ENCODE measurements around the gene CISD3.

CISD3 gene, protein sequence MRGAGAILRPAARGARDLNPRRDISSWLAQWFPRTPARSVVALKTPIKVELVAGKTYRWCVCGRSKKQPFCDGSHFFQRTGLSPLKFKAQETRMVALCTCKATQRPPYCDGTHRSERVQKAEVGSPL

DNA sequence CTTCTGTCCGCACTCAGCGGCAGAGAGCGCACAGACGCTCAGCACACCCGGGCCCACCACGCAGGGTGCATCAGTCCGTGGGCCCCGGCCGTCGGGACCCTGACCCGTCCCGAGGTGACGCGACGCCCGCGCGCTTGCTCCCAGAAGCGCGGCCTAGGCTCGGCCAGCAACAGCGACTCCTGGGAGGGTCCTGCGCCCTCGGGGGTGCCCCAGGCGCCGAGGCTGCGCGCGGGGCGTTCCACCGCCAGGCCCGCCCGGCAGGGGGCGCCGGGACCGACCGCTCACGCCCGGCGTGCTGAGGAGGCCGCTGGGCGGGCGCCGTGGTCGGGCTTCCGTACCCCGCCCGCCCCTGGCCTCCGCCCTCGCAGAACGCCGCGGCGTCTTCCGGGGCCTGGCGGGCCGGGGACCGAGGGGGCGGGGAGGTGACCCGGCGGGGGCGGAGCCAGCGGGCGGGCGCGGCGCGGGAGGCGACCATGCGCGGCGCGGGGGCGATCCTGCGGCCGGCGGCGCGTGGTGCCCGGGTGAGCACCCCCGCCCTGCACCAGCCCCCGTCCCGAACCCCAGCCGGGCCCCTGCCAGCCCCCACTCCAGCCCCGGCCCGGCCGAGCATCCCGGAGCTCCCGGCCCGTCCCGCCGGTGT, at the start of gene CISD3:
Gene CISD3, plus strand, starts transcription at position 456 of the 640 bp plus-strand sequence. Its CDS starts 18 bp downstream, at position 474.
- peak; percentile 66 for DNase-seq

DNA sequence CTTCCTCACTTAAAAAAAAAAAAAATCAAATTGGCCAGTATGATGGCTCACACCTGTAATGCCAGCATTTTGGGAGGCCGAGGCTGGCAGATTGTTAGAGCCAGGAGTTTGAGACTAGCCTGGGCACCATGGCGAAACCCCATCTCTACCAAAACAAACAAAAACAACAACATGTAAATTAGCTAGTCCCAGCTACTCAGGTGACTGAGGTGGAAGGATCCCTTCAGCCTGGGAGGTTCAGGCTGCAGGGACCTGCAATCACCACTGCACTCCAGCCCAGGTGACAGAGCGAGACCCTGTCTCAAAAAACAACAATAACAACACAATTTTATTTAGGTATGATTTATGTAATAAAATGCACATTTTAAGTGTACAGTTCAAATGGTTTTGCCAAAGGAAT, 49.0 kb upstream of the CISD3 start:
- no peak for DNase-seq

DNA sequence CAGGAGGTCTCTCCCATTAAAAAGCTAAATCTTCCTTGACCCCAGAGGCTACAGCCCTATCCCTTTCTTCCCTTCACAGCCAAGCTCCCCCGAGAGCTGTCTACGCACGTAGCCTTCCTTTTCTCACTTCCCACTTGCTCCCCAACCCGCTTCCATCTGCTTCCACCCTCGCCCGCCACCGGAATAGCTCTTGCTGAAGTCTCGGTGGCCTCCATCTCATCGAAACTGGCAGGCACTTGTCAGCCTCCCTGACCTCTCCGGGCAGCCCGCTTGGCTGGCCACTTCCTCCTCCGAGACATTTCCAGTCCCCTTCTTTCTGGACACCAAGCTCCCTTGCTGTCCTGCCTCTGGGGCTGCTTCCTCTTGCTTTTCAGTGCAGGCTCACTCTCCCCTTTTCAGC, 44.6 kb upstream of the CISD3 start:
- DNase-seq = no peak

DNA sequence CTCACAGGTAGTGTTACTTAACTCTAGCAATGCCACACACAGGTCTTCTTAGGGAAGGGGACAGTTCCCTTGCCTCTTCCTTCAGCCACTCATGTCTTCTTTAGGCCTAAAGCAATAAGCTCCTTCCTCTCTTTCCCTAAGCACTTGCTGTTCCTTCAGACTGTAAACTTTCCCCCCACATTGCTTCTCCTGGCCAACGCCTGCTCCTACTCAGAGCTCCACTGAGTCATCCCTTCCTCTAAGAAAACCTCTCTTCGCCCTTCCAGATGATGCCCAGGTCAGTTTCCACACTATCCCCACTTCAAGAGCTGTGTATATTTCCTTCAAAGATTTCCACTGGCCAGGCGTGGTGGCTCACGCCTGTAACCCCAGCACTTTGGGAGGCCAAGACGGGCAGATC, 42.9 kb upstream of the CISD3 start:
- DNase-seq = no peak

DNA sequence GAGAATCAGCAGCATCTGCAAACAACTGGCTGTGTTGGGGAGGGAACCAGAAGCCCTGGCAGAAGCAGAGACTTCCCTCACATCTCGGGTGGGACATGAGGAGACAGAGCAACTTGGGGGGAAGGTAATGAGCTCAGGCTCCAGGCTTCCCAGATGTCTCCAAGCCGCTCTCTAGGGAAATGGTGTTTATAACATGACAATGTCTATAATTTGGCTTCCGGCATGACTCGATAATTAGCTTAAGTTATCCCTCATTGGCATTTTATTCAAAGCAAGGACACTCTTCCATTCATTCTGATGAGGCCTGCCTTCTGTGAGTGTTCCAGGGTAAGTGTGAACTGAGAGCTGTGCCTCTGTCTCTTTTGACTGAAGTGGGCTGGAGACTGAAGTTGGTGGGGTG, 39.8 kb upstream of the CISD3 start:
- no peak for DNase-seq

DNA sequence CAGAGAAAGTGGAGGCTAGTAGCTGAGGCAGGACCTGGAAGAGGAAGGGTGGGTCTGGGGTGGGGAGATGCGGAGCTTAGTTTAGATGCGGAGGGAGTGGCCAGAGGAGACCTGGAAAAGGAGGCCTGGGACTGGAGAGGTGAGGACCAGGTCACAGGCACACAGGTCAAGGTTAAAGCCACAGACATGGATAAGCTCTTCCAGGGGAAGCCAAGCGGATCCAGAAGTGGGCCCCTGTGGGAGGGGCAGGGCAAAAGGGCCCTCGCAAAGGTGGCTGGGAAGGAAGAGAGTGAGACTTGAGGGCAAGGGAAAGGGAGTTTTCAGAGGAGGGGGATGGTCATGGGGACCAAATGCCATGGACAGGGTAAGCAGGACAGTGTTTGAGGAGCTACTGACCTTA, 39.0 kb upstream of the CISD3 start:
- DNase-seq = no peak

DNA sequence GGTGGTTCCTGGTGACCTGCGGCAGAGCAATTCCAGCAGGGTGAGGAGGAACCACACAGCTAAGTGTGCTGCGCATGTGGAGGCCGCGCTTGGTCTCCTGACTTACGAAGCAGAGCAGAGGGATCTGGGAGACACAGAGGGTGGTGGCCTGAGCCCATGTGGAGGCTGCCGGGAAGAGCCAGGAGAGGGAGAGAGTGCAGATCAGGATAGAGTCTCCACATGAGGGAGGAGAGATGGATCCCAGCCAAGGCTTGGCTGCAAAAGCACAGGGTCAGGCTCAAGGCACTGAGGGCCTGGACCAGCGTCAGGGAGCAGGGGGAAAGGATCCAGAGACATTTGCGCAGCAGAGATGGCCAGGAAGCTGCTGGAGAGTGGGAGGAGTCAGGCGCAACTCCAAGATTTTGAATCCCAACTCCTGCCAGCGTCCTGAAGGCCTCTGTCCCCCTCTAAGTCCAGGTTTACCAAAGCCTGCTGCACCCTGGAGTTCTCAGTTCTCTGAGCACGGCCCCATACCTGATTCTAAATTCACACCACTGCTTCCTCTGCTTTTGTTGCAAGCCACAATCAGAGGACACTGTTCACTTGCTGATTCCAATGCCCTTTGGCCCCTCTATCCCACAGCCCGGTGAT, 36.3 kb upstream of the CISD3 start:
- DNase-seq = no peak

DNA sequence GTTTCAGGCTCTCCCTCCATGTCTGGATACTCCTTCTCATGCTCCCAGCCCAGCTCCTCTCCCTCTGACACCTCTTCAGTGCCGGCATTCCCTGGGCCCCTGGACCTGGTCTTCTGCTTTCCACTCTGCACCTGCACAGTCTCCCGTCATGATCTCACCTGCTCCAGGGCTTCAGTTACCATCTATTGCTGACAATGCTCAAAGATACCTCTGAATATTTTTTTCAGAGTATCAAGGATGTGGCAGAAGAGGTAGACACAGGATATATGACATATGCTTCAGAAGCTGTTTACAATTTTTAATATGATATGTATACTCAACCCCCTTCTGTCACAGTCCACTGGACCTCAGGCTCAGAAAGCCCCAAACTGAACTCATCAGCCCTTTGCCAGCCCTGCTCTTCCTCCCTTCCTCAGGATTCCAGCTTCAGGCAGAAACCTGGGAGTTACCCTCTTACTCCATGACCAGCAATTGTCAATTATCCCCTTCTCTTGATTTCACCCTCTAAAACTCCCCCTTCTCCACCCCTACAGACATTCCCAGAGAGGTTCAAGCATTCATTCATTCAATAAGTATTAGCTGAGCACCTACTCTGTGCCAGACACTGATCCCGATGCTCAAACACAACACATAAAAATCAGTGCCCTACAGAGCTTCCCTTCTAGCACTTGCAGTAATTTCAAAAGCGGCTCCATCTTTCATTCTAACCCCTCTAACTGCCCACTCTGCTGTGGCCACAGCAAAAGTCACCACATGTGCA, 32.9 kb upstream of the CISD3 start:
- no peak for DNase-seq

DNA sequence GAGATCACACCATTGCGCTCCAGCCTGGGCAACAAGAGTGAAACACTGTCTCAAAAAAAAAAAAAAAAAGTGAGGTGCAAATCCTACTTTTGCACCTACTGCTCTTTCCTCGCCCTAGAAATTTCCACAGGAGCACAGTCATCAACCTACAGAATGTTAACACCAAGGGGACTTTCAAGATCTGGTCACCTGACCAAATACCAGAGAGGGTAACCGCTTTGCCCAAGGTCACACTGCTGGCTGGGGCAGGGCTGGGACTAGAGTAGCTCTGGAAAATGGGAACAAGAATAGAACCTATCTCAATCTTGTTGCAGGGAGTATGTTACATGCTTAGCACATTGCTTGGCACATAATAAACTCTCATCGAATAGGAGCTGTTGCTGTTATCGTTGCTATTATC, 31.4 kb upstream of the CISD3 start:
- no peak for DNase-seq

DNA sequence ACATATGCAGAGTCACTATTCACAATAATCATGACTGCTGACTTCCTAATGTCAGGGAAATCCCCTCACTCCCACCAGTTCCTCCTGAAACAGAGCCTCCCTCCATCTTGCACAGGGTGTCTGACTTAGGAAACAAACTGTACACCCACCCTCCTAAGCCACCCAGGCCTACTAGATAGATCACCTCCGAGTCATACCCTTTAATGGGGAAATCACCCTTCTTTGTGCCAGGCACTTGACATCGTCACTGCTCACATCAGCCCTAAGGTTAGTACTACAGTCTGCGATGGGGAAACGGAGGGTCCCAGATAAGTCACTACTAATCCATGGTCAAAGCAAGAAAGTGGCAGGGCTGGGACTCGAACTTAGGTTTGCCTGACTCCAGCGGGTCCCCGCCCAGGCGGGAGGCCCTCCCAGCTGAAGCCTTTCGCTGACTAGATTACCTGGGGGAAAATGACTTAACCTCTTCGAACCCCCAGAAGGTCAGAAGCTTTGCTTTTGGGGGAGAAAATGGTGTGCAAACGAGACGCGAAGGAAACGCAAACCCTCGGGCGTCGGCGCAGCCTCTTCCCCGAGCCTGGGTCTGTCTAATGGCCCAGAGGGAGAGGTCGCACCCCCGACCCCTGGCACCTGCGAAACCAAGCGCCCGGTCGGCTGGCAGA, 28.5 kb upstream of the CISD3 start:
- DNase-seq = no peak

DNA sequence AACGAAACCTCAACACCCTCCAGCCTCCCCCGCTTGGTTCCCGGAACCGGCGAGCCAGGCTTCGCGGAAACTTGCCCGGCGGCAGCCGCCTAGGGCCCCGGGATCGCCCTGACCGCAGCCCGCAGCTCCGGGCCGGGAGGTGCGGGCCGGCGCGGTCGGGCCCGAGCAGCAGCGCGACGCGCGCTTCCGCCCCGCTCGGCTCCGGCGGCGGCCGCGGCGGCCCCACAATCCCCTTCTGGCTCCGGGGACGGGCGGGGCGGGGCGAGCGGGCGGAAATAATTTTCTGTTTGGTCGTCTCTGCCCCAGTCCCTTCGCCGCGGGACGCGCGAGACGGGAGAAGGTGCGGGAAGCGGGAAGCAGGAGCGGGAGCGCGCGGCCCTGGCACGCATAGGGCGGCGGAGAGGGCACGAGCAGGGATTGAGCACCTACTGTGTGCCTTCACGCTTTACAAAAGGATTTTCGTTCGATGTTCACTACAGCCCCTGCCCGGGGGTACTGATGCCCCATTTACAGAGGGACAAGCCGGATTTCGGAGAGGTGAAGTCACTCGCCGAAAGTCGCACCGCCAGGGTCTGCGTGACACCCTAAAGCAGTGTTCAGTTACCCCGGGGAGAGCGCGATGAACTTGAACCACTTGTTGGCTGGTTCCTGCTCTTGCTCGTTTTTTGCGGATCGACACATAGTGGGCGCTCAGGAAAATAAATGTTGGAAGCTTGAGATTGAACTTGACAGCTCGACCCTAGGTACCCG, 27.8 kb upstream of the CISD3 start:
- DNase-seq = peak; percentile 86

DNA sequence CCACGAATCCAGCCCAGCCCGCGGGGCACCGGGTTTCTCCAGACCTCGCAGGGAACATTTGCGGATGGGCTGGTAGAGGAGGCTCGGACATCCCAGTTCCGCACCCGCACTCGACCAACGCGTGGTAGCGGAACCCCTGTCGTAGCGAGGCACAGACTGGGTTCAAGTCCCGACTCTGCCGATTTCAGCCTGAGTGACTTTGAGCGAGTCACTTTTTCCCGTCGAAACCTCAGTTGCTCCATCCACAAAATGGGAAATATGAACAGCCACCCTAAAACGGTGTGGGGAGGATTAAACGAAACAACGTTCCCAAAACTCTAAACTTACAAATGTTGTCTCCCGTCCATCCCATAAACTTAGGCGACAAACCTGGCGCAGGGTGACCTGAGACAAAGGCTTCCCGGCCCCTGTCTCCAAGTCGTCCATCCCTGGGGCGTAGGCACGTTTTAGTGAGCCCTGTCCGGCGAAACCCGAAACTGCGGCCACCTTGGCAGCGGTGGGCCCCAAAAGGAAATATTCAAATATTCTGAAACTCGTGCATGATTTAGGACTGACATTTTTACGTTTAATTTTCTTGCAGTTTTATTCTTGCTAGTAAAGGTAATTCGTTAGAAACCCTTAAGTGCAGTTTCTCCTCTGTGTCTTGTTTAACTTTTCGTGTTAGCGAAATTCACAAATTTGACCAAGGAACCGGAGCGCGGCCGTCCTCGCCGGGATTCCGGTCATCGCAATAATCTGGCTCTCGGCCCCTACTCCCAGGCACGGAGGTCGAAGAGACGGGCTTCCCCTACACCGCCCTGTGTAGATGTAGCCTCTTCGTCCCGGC, 27.0 kb upstream of the CISD3 start:
- DNase-seq = no peak

DNA sequence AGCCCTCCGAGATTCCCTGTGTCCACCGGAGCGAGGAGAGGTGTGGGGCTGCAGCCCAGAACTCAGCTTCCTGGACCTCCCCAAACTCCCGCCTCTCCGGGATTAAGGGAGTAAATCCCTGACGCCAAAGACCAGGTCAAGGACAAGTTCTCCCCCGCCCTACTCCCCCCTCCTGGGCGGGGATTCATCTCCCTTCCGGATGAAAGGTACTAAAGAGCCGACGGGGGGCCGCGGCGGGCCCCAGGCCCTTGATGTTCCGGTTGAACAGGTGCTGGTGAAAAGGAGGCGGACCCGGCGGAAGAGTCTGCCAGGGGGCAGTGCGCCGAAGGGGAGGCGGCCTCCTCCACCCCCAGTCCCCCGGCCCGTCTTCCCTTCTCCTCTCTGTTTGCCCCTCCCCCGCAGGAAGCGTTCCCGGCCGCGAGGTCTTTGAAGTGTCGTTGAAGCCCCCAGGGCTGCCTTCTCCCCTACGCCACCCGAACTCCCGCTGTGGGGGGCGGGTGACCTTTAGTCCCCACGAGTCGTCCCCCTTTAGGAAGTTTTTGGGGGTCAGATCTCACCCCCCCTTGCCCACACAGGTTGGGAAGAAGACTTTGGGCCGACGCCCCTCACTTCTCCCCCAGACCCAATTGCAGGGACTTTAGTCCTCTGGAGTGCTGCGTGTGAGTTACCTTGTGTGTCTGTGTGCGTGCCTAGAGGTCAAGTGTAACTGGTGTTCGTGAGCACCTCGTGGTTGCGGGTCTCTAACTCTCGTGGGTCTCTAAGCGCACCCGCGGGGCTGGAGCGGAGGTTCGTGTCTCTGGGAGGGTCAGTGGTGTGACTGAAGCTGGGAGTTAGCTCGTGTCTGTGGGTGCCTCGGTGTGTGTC, 26.2 kb upstream of the CISD3 start:
- no peak for DNase-seq

DNA sequence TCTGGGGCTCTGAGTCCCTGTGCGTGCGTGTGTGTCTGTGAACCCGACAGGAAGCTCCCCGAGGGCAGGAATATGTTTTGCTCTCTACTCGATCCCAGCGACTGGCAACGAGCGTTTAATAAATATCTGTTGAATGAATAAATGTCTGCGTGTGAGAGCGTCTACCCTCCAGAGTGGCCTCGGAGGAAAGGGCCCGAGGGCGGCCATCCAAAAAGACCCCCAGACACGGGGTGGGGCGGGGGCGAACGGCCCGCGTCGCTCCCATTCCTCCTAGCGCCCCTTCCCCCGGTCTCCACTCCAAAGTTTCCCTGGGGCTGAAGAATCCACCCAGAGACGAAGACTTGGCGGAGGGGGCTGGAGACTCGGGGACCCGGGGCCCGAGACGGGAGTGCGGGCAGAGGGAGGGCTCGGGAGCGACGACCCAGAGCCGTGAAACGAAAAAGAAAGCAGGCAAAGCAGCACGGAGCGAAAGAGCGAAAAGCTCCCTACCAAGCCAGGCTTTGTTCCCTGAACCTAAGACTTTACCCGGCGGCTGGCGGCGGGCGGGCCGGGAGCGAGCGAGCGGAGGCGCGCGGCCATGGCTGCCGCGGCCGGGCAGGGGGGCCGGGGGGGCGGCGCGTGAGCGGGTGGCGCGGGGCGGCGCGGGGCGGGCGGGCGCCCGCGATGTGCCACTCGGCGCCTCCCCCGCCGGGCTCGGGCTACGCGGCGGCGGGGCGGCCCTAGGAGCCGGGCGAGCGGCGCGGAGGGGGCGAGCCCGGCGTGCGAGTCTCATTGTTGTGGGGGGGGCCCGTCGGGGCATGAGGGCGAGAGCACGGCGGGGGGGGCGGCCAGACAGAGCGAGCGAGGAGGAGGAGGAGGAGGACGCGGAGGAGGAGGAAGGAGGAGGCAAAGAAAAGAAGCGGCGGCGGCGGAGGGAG, 25.3 kb upstream of the CISD3 start, which contains the start of gene MLLT6:
Gene MLLT6, plus strand, starts transcription at position 668 of the 917 bp plus-strand sequence. CDS start 360 bp downstream, outside the sequence.
- DNase-seq = peak; percentile 73

DNA sequence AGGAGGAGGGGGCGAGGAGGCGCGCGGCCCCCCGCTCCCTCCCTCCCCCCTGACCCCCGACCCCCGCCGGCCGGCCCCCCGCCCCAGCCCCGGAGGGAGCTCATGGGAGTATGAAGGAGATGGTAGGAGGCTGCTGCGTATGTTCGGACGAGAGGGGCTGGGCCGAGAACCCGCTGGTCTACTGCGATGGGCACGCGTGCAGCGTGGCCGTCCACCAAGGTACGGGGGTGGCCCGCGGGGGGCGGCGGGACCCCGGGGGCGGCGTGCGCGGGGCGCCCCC, 24.7 kb upstream of the CISD3 start:
- no peak for DNase-seq

DNA sequence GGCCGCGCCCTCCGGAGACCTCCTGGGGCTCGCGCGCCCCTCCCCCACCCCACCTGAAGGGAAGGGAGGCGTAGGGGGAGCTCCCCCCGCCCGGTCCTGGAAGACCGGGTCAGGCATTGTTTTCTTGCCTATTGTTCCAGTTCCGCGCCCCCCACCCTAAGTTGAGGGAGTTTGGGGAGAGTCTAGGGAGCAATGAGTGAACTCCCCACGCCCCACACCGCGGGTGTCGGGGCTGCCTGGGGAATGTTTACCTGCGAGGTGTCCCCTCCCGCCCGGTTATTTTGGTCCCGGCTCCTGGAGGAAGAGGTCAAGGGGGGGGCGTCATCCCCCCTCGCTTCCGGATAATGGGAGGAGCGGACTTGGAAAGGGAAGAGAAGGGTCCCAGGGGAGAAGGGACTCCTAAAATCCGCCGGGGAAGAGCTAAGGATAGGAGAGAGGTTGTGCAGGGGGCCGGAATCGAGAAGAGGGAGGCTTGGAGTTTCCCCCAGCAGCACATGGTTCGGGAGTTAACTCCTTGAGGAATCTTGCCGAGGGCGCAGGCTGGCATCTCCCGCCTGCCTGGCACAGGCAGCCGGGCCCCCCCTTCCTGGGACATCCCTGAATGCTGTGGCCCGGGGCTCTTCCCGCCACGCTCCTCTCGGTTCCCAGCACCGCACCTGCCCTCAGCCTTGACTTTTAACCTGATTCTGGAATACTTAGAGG, 24.2 kb upstream of the CISD3 start:
- DNase-seq = no peak

DNA sequence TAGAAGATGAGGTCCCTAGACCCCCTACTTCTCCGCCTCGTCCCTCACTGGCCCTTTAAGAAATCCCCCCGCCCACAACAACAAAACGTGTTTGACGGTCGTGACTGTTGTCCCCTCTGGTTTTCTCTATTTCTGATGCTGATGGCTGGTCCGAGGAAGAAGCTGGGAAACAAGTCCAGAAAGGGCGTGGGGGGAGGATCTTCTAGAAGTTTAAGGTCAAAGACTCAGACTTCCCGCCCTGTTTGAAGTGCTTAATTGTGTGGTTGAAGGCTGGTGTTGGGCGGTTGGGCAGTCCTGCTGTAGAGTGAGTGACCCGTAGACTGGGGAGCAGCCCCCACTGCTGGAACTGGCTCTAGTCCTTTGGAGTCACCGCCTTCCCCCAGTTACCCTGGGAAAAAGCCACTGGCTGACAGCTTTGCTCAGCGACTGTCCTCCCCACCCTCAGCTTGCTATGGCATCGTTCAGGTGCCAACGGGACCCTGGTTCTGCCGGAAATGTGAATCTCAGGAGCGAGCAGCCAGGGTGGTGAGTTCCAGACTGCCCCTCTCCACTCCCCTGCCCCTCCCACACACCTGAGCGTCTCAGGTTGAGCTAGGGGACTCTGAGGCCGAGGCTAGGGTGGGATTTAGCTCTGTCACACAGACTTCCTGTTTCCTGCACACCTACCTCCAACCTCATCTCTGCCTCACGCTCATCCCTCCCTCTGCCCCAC, 23.5 kb upstream of the CISD3 start:
- no peak for DNase-seq

DNA sequence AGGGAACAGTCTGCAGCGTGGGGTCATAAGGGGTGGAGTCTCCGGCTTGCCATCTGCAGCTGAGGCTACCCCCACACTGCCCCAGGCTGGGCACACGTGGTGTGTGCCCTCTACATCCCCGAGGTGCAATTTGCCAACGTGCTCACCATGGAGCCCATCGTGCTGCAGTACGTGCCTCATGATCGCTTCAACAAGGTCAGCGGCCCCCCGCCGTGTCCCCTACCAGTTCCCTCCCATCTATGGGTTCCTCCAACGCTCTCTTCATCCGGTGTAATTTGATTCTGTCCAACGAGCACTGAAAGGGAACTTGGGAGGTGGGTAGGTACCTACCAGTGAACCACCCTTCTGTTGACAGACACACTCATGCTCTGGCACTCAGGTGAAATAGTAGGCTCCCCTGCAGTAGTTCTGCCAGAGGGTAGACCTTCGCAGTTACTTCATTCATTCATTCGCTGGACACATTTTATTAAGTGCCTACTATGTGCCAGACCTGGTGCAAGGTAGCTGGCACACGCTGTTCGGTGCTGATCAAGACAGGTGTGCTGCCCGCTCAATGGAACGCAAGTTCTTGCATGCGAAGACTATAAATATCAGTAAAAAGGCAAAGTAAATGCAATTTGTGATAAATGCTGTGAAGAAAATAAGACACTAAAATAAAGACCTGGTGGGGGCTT, 22.3 kb upstream of the CISD3 start:
- no peak for DNase-seq
